Measurements from ENCODE around the gene DHRS7C.

DHRS7C gene, protein sequence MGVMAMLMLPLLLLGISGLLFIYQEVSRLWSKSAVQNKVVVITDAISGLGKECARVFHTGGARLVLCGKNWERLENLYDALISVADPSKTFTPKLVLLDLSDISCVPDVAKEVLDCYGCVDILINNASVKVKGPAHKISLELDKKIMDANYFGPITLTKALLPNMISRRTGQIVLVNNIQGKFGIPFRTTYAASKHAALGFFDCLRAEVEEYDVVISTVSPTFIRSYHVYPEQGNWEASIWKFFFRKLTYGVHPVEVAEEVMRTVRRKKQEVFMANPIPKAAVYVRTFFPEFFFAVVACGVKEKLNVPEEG

DNA sequence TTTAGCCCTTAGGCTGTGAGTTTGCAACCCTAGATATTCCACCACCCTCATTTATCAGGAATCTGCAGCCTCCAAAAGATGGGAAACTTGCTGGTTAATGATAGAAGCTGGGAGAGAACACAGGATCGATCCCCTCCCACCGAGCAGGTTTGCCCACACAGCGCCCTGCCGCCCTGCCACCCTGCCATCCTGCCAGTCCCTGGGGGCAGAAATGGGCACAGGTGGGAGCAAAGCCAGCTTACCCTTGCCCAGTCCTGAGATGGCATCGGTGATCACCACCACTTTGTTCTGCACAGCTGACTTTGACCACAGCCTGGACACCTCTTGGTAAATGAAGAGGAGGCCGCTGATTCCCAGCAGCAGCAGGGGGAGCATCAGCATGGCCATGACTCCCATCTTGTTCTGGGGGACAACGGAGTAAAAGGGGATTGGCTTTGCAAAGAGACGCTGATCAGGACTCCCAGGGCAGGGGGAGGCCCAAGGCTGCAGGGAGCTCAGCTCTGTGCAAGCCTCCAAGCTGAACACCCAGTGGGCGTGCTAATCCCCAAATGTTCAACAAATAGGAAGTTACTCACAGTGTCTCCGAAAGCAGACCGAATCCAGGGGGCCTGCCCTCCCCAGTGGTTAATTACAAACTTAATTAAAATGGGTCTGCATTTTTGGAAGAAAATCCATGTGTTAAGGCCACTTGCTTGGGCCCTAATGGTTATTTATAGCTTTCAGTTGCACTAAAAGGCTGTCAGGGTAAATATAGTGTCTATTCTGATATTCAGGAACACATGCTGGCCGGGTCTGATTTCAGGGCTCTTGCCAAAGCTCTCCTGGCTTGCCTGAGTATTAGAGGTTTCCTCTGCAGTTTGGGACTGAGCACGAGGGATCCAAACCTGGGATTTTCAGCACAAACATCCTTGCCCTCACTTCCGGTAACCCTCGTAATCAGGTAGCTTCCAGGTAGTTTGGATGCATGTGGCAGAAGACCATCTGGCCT lies at the start of gene DHRS7C:
TSS of gene DHRS7C (minus strand) at position 704 of the 988 bp plus-strand sequence. CDS start at position 396, 308 bp downstream.
- no peak for DNase-seq

DNA sequence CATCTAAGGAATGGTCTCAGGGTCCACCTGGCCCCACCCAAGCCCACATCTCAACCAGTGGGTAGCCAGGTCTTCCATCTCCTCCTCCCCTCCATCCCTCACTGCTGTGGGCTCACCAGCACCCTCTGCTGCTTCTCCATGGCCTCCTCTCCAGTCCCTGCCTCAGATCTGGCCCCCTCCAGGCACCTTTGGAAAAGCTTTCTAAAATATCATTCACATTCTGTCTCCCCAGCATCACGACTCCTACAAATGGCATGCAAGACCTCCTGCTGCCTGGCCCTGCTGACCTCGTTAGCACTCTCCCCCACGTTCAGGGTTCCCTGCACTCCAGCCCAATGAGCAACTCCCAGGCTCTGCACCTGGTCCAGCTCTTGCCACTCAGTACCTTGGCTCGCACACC lies 48.0 kb upstream of the DHRS7C start:
- DNase-seq, result peak; percentile 40

DNA sequence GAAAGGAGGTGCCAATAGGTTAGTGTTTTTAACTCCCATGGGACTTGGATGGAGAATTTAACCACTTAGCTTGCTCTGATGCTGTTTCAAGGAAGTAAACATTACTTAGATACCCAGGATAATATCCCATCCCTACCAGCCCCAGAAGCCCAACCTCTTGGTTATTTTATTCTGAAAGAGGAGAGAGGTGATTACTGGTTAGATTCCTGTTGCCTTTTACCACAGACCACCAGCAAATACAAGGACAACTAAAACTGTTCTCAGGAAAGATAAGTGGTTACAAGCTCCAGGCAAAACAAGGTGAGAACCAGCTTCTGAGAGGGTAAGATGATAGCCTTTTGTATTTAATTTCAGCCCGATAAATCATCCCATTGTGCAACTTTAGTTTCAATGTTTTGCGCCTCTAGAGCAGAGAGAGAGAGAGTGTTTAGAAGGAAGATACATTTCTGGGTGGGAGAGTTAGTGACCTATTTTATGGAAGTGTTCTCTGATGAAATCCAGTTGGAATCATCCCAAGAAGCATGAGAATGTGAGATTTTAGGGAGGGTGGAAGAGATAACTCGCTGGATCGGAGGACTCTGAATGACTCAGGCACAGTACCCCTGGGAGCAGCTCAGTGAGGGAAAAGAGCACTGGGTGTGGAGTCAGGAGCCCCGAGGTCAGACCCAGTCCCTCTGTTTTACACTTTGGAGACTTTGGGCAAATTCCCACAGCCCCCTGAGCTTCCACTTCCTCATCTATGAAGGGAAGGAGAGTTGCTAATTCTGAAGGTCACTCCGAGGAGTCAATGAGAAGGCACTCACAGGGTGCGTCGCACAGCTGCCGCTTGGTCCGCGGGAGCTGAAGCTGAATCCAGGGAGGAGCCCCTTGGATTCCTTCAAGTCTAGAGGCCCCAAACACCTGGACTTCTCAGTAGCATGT lies 46.4 kb upstream of the DHRS7C start:
- peak; percentile 92 for DNase-seq

- no peak for DNase-seq
These were observed 42.5 kb upstream of the DHRS7C start for GRCh38 chr17:9833922-9834321.

DNA sequence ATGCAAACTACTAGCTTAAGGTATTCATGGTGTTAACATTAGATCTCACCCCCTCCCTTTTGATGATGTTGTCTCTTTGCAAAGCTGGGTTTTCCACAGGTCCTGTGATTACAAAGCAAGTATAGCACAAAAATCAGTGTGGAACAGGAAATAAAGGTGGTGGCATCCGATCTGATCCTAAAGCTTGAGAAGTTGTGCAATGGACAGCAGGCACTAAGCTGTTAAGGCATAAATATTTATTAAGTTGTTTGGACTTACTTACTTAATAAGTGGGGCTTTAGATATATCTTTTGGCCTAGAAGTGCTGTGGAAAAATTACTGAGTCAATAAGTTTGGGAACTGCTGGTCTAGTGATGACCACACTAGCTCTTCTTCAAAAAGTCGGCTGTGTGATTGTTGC lies 39.3 kb upstream of the DHRS7C start:
- no peak for DNase-seq

DNA sequence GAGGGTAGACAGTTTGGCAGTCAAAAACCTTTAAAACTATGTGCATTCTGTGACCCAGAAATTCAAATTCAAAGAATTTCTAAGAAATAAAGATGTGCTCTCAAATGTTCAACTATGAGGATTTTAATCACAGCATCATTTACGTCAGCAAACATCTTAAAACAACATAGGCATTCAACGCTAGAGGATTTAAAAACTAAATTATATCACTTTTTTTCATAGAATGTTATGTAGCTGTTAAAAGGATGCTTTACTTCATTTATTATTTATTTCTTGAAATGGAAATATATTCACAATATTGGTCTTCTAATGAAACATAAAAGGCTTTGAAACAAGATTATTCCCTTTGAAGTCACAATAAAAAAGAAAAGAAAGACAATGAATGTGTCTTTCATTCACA lies 38.0 kb upstream of the DHRS7C start:
- no peak for DNase-seq

DNA sequence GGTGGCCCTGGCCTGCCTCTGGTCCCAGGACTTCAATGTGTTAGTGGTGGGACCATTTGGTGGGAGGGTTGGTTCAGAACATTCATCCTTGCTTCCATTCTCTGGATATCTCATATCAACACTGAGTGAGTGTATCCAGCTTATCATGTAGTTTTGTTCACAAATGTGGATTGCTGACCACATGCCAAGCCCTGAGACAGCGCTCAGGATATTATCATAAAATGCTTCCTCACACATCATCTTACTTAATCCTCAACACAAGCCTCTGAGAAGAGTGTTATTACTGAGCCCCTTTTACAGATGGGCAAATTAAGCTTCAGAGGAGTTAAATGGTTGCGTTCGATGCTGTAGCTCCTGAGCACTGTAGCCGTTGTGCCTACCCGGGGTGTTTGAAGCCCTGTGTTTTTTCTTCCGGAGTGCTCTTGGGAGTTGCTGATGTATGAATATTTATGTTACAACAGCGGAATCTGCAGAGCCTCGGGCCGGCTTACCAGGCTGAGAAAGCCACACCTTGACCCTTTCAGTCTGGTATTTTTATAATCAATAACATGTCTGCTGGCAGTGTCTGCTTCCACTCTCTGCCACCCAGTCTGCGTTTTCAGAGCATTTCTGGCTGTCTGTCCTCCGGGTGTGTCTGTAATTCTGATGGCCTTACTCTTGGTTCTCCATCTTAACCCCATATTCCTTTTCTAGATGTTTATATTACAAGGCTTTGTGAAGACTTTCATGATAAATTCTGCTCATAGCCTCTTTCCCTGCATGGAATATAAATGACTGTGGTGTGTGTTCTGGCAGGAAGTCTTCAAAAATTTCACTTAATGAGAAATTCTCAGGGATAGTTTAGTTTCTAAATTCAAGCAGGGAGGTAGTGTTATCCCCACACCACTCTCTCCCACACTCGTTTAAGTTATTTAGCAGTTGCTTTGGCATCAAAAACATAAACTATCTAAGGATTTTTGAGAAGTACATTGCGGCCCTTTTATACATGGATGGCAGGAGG lies 37.2 kb upstream of the DHRS7C start:
- DNase-seq, result no peak

DNA sequence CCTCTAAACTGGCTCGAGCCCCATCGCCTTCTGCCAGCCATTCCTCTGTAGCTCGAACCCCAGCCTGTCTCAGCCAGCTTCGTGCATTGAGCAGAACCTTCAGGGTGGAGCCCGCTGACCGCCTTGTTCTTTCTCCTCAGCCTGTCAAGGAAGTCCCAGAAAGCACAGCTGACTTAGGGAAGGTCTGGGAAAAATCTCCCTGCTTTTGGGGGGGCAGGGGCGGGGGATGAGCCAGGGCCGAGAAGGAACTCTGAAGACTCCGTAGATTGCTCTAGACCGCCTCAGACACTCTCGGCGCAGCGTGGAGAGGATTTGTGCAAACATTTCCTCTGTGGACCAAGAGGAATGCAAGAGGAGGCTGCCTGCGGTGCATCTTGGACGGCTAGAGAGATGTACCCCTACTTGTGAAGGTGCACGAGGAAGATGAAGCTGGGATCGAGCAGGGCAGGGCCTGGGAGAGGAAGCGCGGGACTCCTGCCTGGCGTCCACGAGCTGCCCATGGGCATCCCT lies 34.3 kb upstream of the DHRS7C start, which contains the start of gene GLP2R:
TSS of gene GLP2R (plus strand) at position 284 of the 510 bp plus-strand sequence. CDS start at position 424, 140 bp downstream.
- DNase-seq, result no peak

DNA sequence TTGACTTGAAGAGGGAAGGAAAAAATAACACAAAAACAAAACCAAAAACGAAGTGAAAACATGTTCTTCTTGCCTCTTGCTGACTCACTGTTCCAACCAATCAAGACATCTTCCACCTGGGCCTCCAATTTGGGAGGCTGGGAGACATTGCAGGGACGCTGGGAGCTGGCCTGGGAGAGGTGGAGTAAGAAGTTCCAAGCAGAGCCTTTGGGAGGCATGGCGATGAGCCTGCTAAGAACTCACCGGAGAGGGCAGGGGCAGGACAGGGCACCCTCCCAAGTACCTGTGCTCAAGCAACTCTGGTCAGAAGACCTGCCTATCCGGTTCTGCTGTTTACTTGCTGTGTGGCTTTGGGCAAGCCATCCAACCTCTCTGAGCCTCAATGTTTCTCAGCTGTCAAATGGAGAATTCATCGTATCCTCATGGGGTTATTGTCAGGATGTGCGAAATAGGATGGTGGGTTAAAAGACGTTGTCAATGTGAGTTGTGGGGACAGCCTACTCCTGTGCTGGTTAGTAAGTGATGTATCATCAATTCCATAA lies 33.5 kb upstream of the DHRS7C start:
- DNase-seq, result no peak

DNA sequence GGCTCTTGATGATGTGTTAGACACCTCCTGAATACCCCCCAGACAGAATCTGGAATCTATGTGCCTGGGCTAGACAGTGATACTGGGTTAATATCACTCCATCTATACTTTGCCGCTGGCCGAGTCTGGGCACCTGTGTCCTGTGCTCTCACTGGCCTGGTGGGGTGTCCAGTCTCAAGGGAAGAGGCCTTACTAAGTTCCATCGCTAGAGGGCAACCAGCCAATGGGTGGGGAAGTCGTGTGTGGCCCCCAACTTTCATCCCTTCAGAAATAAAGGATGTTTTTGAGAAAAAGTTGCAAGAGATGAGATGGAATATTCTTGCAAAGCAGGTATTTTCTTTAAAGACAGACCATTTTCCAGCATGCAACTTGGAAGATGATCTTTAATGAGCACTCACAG lies 32.7 kb upstream of the DHRS7C start:
- DNase-seq, result no peak

DNA sequence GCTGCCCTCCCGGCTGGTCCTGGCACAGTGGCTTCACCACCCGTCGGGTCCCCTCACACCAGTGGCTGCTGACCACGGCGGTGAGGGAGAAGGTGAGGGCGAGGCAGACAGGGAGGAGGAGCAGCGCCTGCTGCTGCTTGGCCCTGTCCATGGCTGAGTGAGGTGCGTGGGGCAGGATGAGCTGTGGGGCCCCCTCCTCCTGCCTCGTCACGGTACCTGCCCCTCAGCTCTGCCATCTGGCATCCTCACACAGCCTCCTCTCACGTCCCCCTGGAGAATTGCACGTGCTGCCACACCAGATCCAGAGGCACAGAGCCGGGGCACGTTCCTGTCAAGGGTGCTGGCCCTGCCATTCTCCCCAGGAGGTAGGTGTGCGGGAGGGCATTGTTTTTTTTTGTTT lies 30.5 kb upstream of the DHRS7C start, which contains the start of gene GSG1L2:
TSS of gene GSG1L2 (minus strand) at position 159 of the 400 bp plus-strand sequence. CDS start at position 151, 8 bp downstream.
- no peak for DNase-seq

DNA sequence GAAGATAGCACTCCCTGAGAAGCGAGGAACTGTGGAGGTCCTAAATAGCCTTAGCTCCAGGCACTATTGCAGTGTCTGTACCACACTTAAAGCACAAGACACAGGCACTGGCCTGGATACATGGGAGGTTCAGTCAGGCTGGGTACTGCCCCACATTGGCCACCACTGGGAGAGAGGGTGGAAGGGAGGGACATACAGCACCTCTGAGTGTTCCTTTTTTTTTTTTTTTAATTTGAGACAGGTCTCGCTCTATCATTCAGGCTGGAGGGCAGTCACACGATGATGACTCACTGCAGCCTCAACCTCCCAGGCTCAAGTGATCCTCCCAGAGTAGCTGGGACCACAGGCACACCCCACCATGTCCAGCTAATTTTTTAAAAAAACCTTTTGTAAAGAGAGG lies 29.1 kb upstream of the DHRS7C start:
- DNase-seq, result no peak

- no peak for DNase-seq
These were observed 27.4 kb upstream of the DHRS7C start for GRCh38 chr17:9818760-9819159.

DNA sequence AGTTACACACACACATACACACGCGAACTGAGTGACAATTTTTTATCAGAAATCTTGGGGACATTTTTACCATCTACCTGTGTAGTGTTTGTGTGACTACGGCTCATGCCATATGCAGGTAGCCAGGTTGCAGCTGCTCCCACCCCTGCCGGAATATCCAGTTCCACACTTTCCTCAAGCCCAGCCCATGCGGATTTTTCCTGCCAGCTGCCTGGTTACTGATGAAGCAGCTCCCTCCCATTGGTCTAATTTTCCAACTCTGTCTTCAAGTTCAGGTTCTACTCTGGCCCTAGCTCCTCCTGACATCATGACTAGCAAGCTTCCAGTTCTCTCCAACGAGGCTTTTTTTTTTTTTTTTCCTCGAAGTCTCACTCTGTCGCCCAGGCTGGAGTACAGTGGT lies 25.7 kb upstream of the DHRS7C start:
- peak; percentile 17 for DNase-seq

DNA sequence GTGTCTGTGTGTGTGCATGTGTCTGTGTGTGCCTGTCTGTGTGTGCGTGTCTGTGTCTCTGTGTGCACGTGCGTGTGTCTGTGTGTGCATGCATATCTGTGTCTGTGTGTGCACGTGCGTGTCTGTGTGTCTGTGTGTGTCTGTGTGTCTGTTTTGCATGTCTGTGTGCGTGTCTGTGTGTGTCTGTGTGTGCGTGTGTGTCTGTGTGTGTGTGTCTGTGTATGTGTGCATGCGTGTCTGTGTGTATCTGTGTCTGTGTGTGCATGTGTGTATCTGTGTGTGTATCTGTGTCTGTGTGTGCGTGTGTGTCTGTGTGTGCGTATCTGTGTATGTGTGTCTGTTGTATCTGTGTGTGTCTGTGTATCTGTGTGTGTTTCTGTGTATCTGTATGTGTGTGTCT lies 25.1 kb upstream of the DHRS7C start:
- DNase-seq, result no peak

GRCh38 chr17:9814337-9814945 lies 23.0 kb upstream of the DHRS7C start:
- no peak for DNase-seq

GRCh38 chr17:9813166-9813565 lies 21.8 kb upstream of the DHRS7C start:
- DNase-seq, result no peak

DNA sequence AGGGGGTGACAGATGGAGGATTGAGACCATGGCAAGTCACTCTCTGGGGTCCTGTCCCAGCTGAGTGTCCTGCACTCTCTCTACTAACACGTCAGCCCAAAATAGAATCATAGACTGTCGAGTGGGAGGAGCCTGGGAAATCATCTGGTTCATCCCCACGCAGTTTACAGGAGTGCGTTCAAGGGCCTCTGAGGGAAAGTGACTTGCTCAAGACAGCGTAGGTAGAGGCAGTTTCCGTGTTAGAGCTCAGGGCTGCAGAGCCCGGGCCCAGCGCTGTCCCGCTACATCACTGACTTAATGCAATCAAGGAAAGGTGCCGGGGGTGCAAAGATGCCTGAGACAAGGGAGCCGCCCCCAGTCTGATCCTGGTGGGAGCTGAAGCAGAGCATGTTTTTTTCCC lies 20.1 kb upstream of the DHRS7C start:
- no peak for DNase-seq

- DNase-seq, result no peak
These were observed 19.7 kb upstream of the DHRS7C start for GRCh38 chr17:9811086-9811485.

All from fibroblast of skin of right biceps (primary cell).